ENCODE data around the gene IRGC.

IRGC gene

DNA sequence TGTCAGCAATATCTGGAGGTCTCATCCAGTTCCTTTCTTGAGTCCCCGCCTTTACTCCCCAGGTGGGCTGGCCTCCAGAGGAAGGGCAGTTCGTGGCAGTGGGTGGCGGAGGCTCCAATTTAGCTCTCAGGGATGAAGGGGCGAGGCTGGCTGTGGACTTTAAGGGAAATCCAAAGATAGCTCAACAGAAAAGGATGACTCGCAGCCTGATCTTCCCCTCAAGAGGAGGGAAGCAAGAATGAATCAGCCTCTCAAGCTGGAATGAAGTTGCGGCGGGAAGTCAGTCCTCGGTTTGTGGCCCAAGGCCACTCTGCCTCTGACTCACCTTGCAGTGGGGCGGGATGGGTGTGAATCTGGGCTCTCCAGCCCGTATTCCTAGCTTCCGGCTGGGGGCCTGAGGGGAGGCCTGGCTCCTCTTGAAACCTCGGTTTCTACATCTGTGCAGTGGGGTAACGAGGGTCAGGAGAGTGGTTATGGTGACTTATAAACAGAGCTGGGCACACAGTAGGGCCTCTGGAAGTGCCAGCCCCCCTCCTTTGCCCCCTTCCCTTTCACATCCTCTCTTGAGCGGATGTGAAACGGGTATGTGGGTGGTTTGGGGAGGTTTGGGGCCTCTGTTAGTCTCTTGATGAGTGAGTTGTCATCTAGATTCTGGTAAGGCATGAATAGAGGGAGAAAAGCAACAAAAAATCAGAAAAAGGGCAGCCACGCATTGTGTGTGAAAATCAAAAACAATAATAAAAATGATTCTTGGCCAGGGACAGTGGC lies 49.4 kb downstream of the IRGC start:
- Histone ChIP-seq H3K9me3 (ENCODE audit: insufficient read depth, low read depth, low read length) (peaks cover 4% of the 10 kb centered on the region), H3K36me3 (ENCODE audit: control insufficient read depth in 1 of 2, insufficient read depth in 2 of 2, low read length in 2 of 2) (peaks cover 4 to 7% of the 10 kb centered on the region in 2 experiments), H2AFZ (ENCODE audit: insufficient read depth, low read length, poor library complexity) (peak overlapping the region; percentile 37), H3K4me3 (ENCODE audit: low read depth, low read length) (no peak overlapping the region), H4K91ac (ENCODE audit: low read depth, low read length) (peak overlapping the region; percentile 86), H4K8ac (ENCODE audit: low read depth, low read length) (peak overlapping the region; percentile 89), H2BK120ac (ENCODE audit: insufficient read depth, low read length, poor library complexity) (peak overlapping the region; percentile 84), H3K79me1 (ENCODE audit: low read length) (peaks cover 18% of the 10 kb centered on the region), H3K23ac (ENCODE audit: low read length) (no peak overlapping the region), H3K18ac (ENCODE audit: low read length) (peak overlapping the region; percentile 73), H2BK5ac (ENCODE audit: low read depth, low read length, poor library complexity) (peak overlapping the region; percentile 91), H3K14ac (ENCODE audit: low read length) (peak overlapping the region; percentile 84), H3K9ac (ENCODE audit: low read length) (no peak overlapping the region), H4K12ac (ENCODE audit: low read depth, low read length) (peak overlapping the region; percentile 27), H2BK12ac (ENCODE audit: low read length) (peak overlapping the region; percentile 88), H3K4me1 (ENCODE audit: control insufficient read depth in 1 of 2, insufficient read depth in 2 of 2, low read length in 2 of 2) (peaks cover 18 to 19% of the 10 kb centered on the region in 2 experiments), H3K27me3 (ENCODE audit: insufficient read depth, low read length) (no peaks in the 10 kb centered on the region), H3K79me2 (ENCODE audit: control insufficient read depth, insufficient read depth, low read length, poor library complexity) (peaks cover 2% of the 10 kb centered on the region), H3K27ac (ENCODE audit: low read depth, low read length) (peak overlapping the region; percentile 93), H3K4ac (ENCODE audit: low read depth, low read length) (peak overlapping the region; percentile 25), H2AK5ac (ENCODE audit: low read length) (peak overlapping the region; percentile 51), H3K4me2 (ENCODE audit: low read length) (peak overlapping the region; percentile 28)
- no CpG with 5 or more reads among the region's 16 CpGs for WGBS (ENCODE audit: extremely low coverage, insufficient coverage, insufficient read length)
- peak; percentile 95 to 96 for DNase-seq

- peak overlapping the region; percentile 9 for H2BK120ac ChIP-seq (ENCODE audit: insufficient read depth, low read length, poor library complexity)
- no peak overlapping the region for H3K4me2 ChIP-seq (ENCODE audit: low read length)
- H2AK5ac ChIP-seq (ENCODE audit: low read length), result peak overlapping the region; percentile 25
- no peak overlapping the region for H2AFZ ChIP-seq (ENCODE audit: insufficient read depth, low read length, poor library complexity)
- no peak overlapping the region for H3K4me3 ChIP-seq (ENCODE audit: low read depth, low read length)
- WGBS (ENCODE audit: extremely low coverage, insufficient coverage, insufficient read length), result no CpG with 5 or more reads among the region's 4 CpGs
- DNase-seq, result no peak
- H3K9me3 ChIP-seq (ENCODE audit: insufficient read depth, low read depth, low read length), result peaks cover 4% of the 10 kb centered on the region
- no peak overlapping the region for H3K9ac ChIP-seq (ENCODE audit: low read length)
- peaks cover 18 to 19% of the 10 kb centered on the region in 2 experiments for H3K4me1 ChIP-seq (ENCODE audit: control insufficient read depth in 1 of 2, insufficient read depth in 2 of 2, low read length in 2 of 2)
- no peak overlapping the region for H3K14ac ChIP-seq (ENCODE audit: low read length)
- H2BK12ac ChIP-seq (ENCODE audit: low read length), result peak overlapping the region; percentile 2
- peaks cover 2% of the 10 kb centered on the region for H3K79me2 ChIP-seq (ENCODE audit: control insufficient read depth, insufficient read depth, low read length, poor library complexity)
- H3K23ac ChIP-seq (ENCODE audit: low read length), result no peak overlapping the region
- H3K4ac ChIP-seq (ENCODE audit: low read depth, low read length), result no peak overlapping the region
- H2BK5ac ChIP-seq (ENCODE audit: low read depth, low read length, poor library complexity), result no peak overlapping the region
- H4K91ac ChIP-seq (ENCODE audit: low read depth, low read length), result peak overlapping the region; percentile 17
- no peaks in the 10 kb centered on the region for H3K27me3 ChIP-seq (ENCODE audit: insufficient read depth, low read length)
- H4K8ac ChIP-seq (ENCODE audit: low read depth, low read length), result peak overlapping the region; percentile 8
- H3K18ac ChIP-seq (ENCODE audit: low read length), result no peak overlapping the region
- peaks cover 8 to 12% of the 10 kb centered on the region in 2 experiments for H3K36me3 ChIP-seq (ENCODE audit: control insufficient read depth in 1 of 2, insufficient read depth in 2 of 2, low read length in 2 of 2)
- peaks cover 18% of the 10 kb centered on the region for H3K79me1 ChIP-seq (ENCODE audit: low read length)
- H3K27ac ChIP-seq (ENCODE audit: low read depth, low read length), result no peak overlapping the region
- H4K12ac ChIP-seq (ENCODE audit: low read depth, low read length), result no peak overlapping the region
Measured at GRCh38 chr19:43766755-43767043, 50.8 kb downstream of the IRGC start.

GRCh38 chr19:43767316-43767715 lies 51.4 kb downstream of the IRGC start:
- no peak overlapping the region for H3K27ac ChIP-seq (ENCODE audit: low read depth, low read length)
- peaks cover 18% of the 10 kb centered on the region for H3K79me1 ChIP-seq (ENCODE audit: low read length)
- peak overlapping the region; percentile 9 for H2BK120ac ChIP-seq (ENCODE audit: insufficient read depth, low read length, poor library complexity)
- H2BK5ac ChIP-seq (ENCODE audit: low read depth, low read length, poor library complexity), result no peak overlapping the region
- H4K91ac ChIP-seq (ENCODE audit: low read depth, low read length), result peak overlapping the region; percentile 17
- H3K14ac ChIP-seq (ENCODE audit: low read length), result no peak overlapping the region
- peaks cover 2% of the 10 kb centered on the region for H3K79me2 ChIP-seq (ENCODE audit: control insufficient read depth, insufficient read depth, low read length, poor library complexity)
- H3K27me3 ChIP-seq (ENCODE audit: insufficient read depth, low read length), result no peaks in the 10 kb centered on the region
- WGBS (ENCODE audit: extremely low coverage, insufficient coverage, insufficient read length), result no CpG with 5 or more reads among the region's 7 CpGs
- H3K4me2 ChIP-seq (ENCODE audit: low read length), result no peak overlapping the region
- peaks cover 18 to 19% of the 10 kb centered on the region in 2 experiments for H3K4me1 ChIP-seq (ENCODE audit: control insufficient read depth in 1 of 2, insufficient read depth in 2 of 2, low read length in 2 of 2)
- peaks cover 6% of the 10 kb centered on the region for H3K9me3 ChIP-seq (ENCODE audit: insufficient read depth, low read depth, low read length)
- no peak overlapping the region for H3K4ac ChIP-seq (ENCODE audit: low read depth, low read length)
- no peak overlapping the region for H4K8ac ChIP-seq (ENCODE audit: low read depth, low read length)
- no peak overlapping the region for H2AK5ac ChIP-seq (ENCODE audit: low read length)
- H3K36me3 ChIP-seq (ENCODE audit: control insufficient read depth in 1 of 2, insufficient read depth in 2 of 2, low read length in 2 of 2), result peaks cover 8 to 14% of the 10 kb centered on the region in 2 experiments
- H2BK12ac ChIP-seq (ENCODE audit: low read length), result peak overlapping the region; percentile 2
- no peak overlapping the region for H3K4me3 ChIP-seq (ENCODE audit: low read depth, low read length)
- H2AFZ ChIP-seq (ENCODE audit: insufficient read depth, low read length, poor library complexity), result no peak overlapping the region
- H3K9ac ChIP-seq (ENCODE audit: low read length), result no peak overlapping the region
- no peak overlapping the region for H4K12ac ChIP-seq (ENCODE audit: low read depth, low read length)
- no peak for DNase-seq
- H3K18ac ChIP-seq (ENCODE audit: low read length), result no peak overlapping the region
- no peak overlapping the region for H3K23ac ChIP-seq (ENCODE audit: low read length)

- Histone ChIP-seq H3K79me1 (ENCODE audit: low read length) (peaks cover 18% of the 10 kb centered on the region), H3K9me3 (ENCODE audit: insufficient read depth, low read depth, low read length) (peaks cover 6% of the 10 kb centered on the region), H2AK5ac (ENCODE audit: low read length) (no peak overlapping the region), H3K4me1 (ENCODE audit: control insufficient read depth in 1 of 2, insufficient read depth in 2 of 2, low read length in 2 of 2) (peaks cover 18 to 19% of the 10 kb centered on the region in 2 experiments), H3K18ac (ENCODE audit: low read length) (no peak overlapping the region), H2BK12ac (ENCODE audit: low read length) (no peak overlapping the region), H3K79me2 (ENCODE audit: control insufficient read depth, insufficient read depth, low read length, poor library complexity) (peaks cover 2% of the 10 kb centered on the region), H3K4me3 (ENCODE audit: low read depth, low read length) (no peak overlapping the region), H3K14ac (ENCODE audit: low read length) (no peak overlapping the region), H3K27ac (ENCODE audit: low read depth, low read length) (no peak overlapping the region), H2BK120ac (ENCODE audit: insufficient read depth, low read length, poor library complexity) (no peak overlapping the region), H2AFZ (ENCODE audit: insufficient read depth, low read length, poor library complexity) (no peak overlapping the region), H3K4ac (ENCODE audit: low read depth, low read length) (no peak overlapping the region), H4K8ac (ENCODE audit: low read depth, low read length) (no peak overlapping the region), H4K91ac (ENCODE audit: low read depth, low read length) (no peak overlapping the region), H3K9ac (ENCODE audit: low read length) (no peak overlapping the region), H3K36me3 (ENCODE audit: control insufficient read depth in 1 of 2, insufficient read depth in 2 of 2, low read length in 2 of 2) (peaks cover 8 to 14% of the 10 kb centered on the region in 2 experiments), H3K23ac (ENCODE audit: low read length) (no peak overlapping the region), H2BK5ac (ENCODE audit: low read depth, low read length, poor library complexity) (no peak overlapping the region), H3K4me2 (ENCODE audit: low read length) (no peak overlapping the region), H4K12ac (ENCODE audit: low read depth, low read length) (no peak overlapping the region), H3K27me3 (ENCODE audit: insufficient read depth, low read length) (no peaks in the 10 kb centered on the region)
- no CpG with 5 or more reads among the region's 1 CpG for WGBS (ENCODE audit: extremely low coverage, insufficient coverage, insufficient read length)
- no peak for DNase-seq
Measured at GRCh38 chr19:43767818-43768217, 51.9 kb downstream of the IRGC start.

Measured in trophoblast cell (in vitro differentiated cells and primary cell).